Peyer's patch (tissue), 4 donors: ENCODE data around the gene RRP8. TPM values are rescaled to one million over a fixed set of nuclear protein-coding genes. Genes with fewer than 3 reads are reported as not detected.

ENCODE experiments used
- DNase-seq, 3 donors: peaks; one replicate each; pipeline ENCODE4 v3.0.0-alpha.2; 2017 to 2019
- H3K27ac ChIP-seq, 4 donors: fragments of 200-600 bp; sonication (generic); one replicate each; pipeline ENCODE4 v1.5.1; 2016 to 2019
- H3K27me3 ChIP-seq, 2 donors: fragments of 200-600 bp; sonication (generic); one replicate each; pipeline ENCODE4 v1.5.1; 2019
- H3K36me3 ChIP-seq, 3 donors: fragments of 200-600 bp; sonication (generic); one replicate each; pipeline ENCODE4 v1.5.1; 2016 to 2019
- H3K4me1 ChIP-seq, 4 donors: fragments of 200-600 bp; sonication (generic); one replicate each; pipeline ENCODE4 v1.5.1; 2016 to 2019
- H3K4me3 ChIP-seq, 4 donors: fragments of 200-600 bp; sonication (generic); 1 replicate in 3 of 4; 2 replicates in 1 of 4; pipeline ENCODE4 v1.5.1; 2016 to 2019; ENCODE audit warnings: mild to moderate bottlenecking in 1 of 4
- H3K9me3 ChIP-seq, 4 donors: fragments of 200-600 bp; sonication (generic); one replicate each; pipeline ENCODE4 v1.5.1; 2016 to 2019; ENCODE audit warnings: mild to moderate bottlenecking in 1 of 4
- CTCF ChIP-seq, 6 experiments: fragments of 450-650 bp in 4 of 6; fragments of 200-600 bp in 2 of 6; sonication (generic) in 1 of 6; IDR thresholded peaks; one replicate each; pipeline ENCODE4 v1.5.1; 2017 to 2019; ENCODE audit warnings: antibody characterized with exemption in 6 of 6, mild to moderate bottlenecking in 3 of 6, moderate library complexity in 1 of 6
- POLR2A ChIP-seq, 2 donors: fragments of 450-650 bp; IDR thresholded peaks; one replicate each; pipeline ENCODE4 v1.5.1; 2017; ENCODE audit warnings: antibody characterized with exemption in 2 of 2, mild to moderate bottlenecking in 2 of 2, moderate library complexity in 2 of 2
- total RNA-seq, 4 donors: library from RNA; depleted of rRNA; stranded (reverse); fragments of >200 nt; gene quantifications; one replicate each; pipeline ENCODE4 v1.1.0, GENCODE V29; 2016

The RRP8 gene
- total RNA-seq, 4 donors from 2014 or later: 11.4 to 28.9 (median 17.5) TPM

- Histone ChIP-seq H3K9me3 (peaks cover 0 to 5% (median 0%) of the 10 kb centered on the region in 4 donors), H3K27ac (no peak overlapping the region), H3K4me1 (no peaks in the 10 kb centered on the region), H3K36me3 (peaks cover 0 to 4% (median 0%) of the 10 kb centered on the region in 3 donors), H3K27me3 (no peaks in the 10 kb centered on the region), H3K4me3 (no peak overlapping the region)
- no peak for DNase-seq
- TF ChIP-seq CTCF (IDR thresholded peaks at IDR 0.05): no peak
- no peak for TF ChIP-seq POLR2A (IDR thresholded peaks at IDR 0.05)
These were observed 23.7 kb downstream of the RRP8 start for GRCh38 chr11:6579681-6580080.

- TF ChIP-seq POLR2A (IDR thresholded peaks at IDR 0.05) (no peak), CTCF (IDR thresholded peaks at IDR 0.05) (no peak)
- Histone ChIP-seq H3K4me3 (no peak overlapping the region), H3K36me3 (peaks cover 0 to 4% (median 0%) of the 10 kb centered on the region in 3 donors), H3K9me3 (no peaks in the 10 kb centered on the region), H3K27me3 (no peaks in the 10 kb centered on the region), H3K27ac (no peak overlapping the region), H3K4me1 (no peaks in the 10 kb centered on the region)
- no peak for DNase-seq
These were observed 25.3 kb downstream of the RRP8 start for GRCh38 chr11:6578134-6578533.

GRCh38 chr11:6576471-6577373, 26.7 kb downstream of the RRP8 start:
- Histone ChIP-seq H3K36me3 (peaks cover 0 to 4% (median 0%) of the 10 kb centered on the region in 3 donors), H3K27me3 (no peaks in the 10 kb centered on the region), H3K4me1 (no peaks in the 10 kb centered on the region), H3K4me3 (no peak overlapping the region), H3K9me3 (no peaks in the 10 kb centered on the region), H3K27ac (peak overlapping the region in 2 of 4 donors; percentile 23 to 32)
- no peak for TF ChIP-seq POLR2A (IDR thresholded peaks at IDR 0.05)
- no peak for TF ChIP-seq CTCF (IDR thresholded peaks at IDR 0.05)
- no peak for DNase-seq

- no peak overlapping the region for H3K27ac ChIP-seq
These were observed 28.4 kb downstream of the RRP8 start for GRCh38 chr11:6574816-6575715.

GRCh38 chr11:6572215-6572614, 31.2 kb downstream of the RRP8 start:
- no peaks in the 10 kb centered on the region for H3K9me3 ChIP-seq
- DNase-seq: no peak
- no peaks in the 10 kb centered on the region for H3K27me3 ChIP-seq
- no peak overlapping the region for H3K4me3 ChIP-seq
- no peaks in the 10 kb centered on the region for H3K4me1 ChIP-seq
- TF ChIP-seq POLR2A (IDR thresholded peaks at IDR 0.05) (no peak), CTCF (IDR thresholded peaks at IDR 0.05) (no peak)
- H3K36me3 ChIP-seq: no peaks in the 10 kb centered on the region
- H3K27ac ChIP-seq: no peak overlapping the region

More at GRCh38 chr11:6574816-6575715, 28.4 kb downstream of the RRP8 start:
- DNase-seq: no peak
- no peak for TF ChIP-seq POLR2A (IDR thresholded peaks at IDR 0.05)
- Histone ChIP-seq H3K27me3 (no peaks in the 10 kb centered on the region), H3K4me1 (no peaks in the 10 kb centered on the region), H3K9me3 (no peaks in the 10 kb centered on the region), H3K4me3 (no peak overlapping the region), H3K36me3 (no peaks in the 10 kb centered on the region)
